Breast epithelium (tissue), 3 donors: Measurements from ENCODE around the gene MAZ.
A peak's percentile ranks its signal among the peaks of the same experiment; 100 is the strongest.

Source experiments
- CTCF ChIP-seq, 3 donors: fragments of 450-650 bp; IDR thresholded peaks; one replicate each; pipeline ENCODE4 v1.5.1; 2016 to 2017; ENCODE audit warnings: antibody characterized with exemption in 3 of 3, mild to moderate bottlenecking in 3 of 3, moderate library complexity in 3 of 3
- POLR2A ChIP-seq: fragments of 450-650 bp; IDR thresholded peaks from one replicate; pipeline ENCODE4 v1.6.1; 2016; ENCODE audit warnings: antibody characterized with exemption, mild to moderate bottlenecking, moderate library complexity

DNA sequence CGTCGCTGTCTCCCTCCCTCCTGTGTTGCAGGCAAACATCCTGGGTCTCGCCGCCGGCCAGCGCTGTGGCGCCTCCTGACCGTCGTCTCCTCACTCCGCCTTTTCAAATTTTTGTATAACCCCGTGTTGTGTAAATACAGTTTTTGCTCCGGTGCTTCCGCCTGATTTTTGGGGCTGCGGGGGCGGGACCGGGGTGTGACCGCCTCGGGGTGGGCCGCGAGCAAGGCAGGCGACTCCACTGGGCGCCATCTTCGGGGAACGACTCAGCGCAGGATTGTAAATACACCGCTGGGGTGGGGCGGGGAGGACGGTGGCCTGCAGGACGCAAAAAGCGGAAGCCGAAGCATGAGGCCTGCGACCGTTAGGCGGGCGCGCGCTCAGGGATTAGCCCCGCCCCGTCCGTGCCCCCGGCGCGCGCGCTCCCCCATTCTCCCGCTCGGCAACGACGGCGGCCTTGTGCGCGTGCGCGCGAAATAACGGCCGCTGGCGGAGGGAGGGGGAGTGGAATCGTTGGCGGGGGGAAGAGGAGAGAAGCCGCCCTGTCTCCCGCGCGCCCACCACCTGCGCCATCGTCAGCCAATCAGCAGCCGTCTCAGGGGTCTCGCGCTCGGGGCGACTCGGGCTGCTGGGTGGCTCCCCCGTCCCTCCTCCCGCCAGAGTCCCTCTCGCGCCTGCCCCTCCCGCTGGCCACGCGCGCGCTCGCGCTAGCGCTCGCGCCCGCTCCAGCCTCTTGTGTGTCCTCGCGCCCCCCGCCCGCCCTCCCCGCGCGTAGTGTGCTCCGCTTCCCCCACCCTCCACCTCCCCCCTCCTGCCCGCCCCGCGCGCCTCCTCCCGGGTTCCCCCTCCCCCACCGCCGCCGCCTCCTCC is 864 bp upstream of the MAZ start:
- TF ChIP-seq POLR2A, result peak; percentile 93
- TF ChIP-seq CTCF (IDR thresholded peaks at IDR 0.05), result peak in 2 of 3 donors; percentile 13 to 19
